Measurements from ENCODE around the gene CNGA3. TPM values are rescaled to one million over a fixed set of nuclear protein-coding genes. Genes with fewer than 3 reads are reported as not detected.

The CNGA3 gene
- total RNA-seq, 1 donor from 2014 or later, result not detected

GRCh38 chr2:98374286-98374685 lies 28.0 kb downstream of the CNGA3 start:
- intact Hi-C loops (cut with DNase I), result no loop called here
- DNase-seq (ENCODE audit: low spot score), result no peak

DNA sequence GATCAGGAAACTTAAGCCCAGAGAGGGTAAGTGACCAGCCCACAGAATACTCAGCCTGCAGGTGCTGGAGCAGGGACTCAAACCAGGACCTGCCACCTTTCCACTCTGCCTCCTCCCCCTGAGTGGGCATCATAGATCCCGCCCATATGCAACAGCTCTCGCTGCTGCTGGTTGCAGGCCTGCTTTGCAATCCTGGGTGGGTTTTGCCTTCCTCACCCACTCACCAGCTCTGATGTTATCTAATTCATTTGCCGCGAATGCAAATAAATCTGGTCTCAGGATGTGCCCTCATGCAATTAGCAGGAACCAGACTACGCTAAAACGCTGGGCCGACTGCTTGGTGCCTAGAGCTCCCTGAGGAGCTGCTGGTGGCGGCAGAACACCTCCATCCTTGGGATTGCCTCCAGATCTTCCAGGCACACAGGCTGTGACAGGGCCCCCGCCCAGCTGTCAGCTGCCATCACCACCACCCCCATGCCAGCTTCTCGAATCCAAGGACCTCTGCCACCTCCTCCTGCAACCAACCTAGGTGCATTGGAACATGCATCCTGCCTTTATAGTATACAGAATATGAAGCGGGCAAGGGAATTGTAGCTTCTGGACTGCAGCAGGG lies 28.8 kb downstream of the CNGA3 start:
- no peak for DNase-seq (ENCODE audit: low spot score)
- intact Hi-C loops (cut with DNase I), result no loop called here

- DNase-seq (ENCODE audit: low spot score), result no peak
- intact Hi-C loops (cut with DNase I), result no loop called here
Measured at GRCh38 chr2:98376301-98376910, 30.1 kb downstream of the CNGA3 start.

DNA sequence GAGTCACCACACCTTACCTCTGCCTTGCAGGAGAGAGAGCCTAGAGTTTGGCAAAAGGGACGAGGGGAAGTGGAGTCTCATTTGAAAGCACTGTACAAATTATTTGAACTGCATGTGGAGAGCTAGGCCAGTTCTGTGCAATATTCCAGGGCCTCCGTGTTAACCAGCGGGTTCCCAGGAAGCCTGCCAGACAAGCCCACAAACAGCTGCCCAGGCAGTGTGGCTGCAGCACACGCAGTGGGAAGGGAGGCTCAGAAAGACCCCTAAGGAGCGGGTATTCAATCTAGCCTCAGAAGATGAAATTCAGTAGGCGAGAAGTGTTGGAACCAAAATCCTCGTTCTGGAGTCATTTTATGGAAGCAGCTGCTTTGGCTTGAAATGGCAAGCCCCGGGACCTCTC lies 30.7 kb downstream of the CNGA3 start:
- intact Hi-C loops (cut with DNase I), result no loop called here
- DNase-seq (ENCODE audit: low spot score), result no peak

DNA sequence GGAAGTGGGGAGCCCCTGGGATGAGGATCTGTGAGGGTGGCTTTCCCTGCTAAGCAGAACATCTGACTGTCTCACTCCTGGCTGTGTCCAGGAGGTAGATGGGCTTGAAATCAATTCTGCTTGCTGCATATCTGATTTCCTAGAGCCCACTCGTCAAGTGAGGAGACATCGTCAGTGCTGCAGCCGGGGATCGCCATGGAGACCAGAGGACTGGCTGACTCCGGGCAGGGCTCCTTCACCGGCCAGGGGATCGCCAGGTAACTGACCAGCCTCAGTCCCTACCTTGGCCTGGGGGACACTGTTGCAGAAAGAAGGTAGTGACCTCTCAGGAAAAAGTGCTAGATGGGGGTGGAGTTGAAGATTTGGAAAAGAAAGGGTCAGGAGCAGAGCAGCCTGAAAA lies 31.3 kb downstream of the CNGA3 start:
- no peak for DNase-seq (ENCODE audit: low spot score)
- intact Hi-C loops (cut with DNase I), result no loop called here

DNA sequence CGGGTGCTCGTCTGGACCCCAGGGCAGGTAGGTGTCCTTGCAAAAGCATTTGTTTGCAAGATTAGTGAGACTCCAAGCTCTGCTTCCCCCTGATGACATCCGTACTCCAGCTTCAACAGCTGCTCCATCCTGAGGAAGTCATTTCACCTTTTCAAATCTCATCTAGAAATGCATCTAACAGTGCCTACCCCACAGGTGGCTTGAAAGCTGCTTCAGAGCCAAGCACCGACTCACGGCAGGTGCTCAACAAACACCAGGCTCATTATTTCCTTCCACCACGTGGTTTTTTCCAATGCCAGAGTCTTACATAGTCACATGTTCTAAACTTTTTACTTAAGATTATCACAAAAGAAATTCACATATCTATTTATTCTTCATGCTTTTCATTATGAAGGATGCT lies 31.9 kb downstream of the CNGA3 start:
- intact Hi-C loops (cut with DNase I), result no loop called here
- no peak for DNase-seq (ENCODE audit: low spot score)

- no peak for DNase-seq (ENCODE audit: low spot score)
- intact Hi-C loops (cut with DNase I), result no loop called here
Measured at GRCh38 chr2:98378901-98379300, 32.6 kb downstream of the CNGA3 start.

DNA sequence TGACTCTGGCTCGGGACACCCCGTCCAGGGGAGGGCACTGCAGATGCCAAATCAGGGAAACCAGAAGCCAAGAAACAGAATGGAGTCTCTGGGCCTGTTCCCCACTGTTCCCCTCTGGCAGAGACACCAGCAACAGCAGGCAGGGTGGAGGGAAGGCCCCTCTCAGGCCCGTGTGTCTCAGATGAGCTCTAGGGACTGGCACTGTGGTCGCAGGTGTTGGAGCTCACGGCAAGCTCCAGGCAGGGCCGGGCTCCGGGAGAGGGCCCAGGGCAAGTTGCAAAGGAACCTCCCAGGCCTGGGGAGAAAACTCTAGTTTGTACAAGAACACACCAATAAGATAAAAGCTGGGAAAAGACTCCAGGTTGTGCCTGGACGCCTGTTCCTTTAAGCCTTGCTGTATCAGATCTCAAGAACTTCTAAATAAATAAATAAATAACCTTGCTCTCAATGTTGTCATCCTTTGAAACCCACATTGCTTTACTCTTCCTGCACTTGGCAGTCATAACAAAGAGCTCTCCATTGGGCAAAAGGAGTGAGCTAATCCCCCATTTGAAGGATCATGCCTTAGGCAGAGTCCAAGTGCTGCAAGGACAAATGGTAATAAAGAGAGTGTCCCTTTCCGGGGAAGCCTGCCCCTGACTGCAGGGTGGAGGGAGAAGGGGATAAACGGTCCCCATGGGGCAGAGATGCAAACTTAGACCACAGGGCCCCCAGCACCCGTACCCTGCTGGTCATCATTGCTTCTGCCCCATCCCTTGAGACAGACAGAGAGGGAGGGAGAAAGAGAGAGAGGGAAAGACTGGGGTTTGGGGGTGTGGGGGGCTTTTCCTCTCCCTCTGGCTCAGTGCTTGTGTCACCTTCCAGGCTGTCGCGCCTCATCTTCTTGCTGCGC lies 33.3 kb downstream of the CNGA3 start:
- DNase-seq (ENCODE audit: low spot score), result no peak
- intact Hi-C loops (cut with DNase I), result loop anchor here (5.0 kb wide), 1 partner anchor 677 kb away; no protein-coding TSS in a partner anchor

DNA sequence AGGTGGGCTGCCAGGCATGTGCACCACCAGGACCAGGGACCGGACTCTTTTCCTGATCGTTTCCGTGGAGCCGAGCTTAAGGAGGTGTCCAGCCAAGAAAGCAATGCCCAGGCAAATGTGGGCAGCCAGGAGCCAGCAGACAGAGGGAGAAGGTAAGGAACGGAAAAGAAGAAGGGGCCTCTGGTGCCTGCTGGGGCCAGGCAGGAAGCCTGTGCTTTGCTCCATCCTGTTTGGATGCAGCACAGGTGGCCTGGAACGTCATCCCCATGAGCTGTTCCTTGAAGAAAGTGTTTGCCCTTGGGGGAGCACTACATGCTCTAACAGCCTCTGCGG lies 33.9 kb downstream of the CNGA3 start:
- DNase-seq (ENCODE audit: low spot score), result no peak
- intact Hi-C loops (cut with DNase I), result loop anchor here (5.0 kb wide), 1 partner anchor 678 kb away; no protein-coding TSS in a partner anchor

- DNase-seq (ENCODE audit: low spot score), result no peak
- intact Hi-C loops (cut with DNase I), result loop anchor here (5.0 kb wide), 1 partner anchor 679 kb away; no protein-coding TSS in a partner anchor
Measured at GRCh38 chr2:98381494-98381893, 35.2 kb downstream of the CNGA3 start.

- no peak for DNase-seq (ENCODE audit: low spot score)
- intact Hi-C loops (cut with DNase I), result loop anchor here (5.0 kb wide), 1 partner anchor 680 kb away; no protein-coding TSS in a partner anchor
Measured at GRCh38 chr2:98382086-98382485, 35.8 kb downstream of the CNGA3 start.

DNA sequence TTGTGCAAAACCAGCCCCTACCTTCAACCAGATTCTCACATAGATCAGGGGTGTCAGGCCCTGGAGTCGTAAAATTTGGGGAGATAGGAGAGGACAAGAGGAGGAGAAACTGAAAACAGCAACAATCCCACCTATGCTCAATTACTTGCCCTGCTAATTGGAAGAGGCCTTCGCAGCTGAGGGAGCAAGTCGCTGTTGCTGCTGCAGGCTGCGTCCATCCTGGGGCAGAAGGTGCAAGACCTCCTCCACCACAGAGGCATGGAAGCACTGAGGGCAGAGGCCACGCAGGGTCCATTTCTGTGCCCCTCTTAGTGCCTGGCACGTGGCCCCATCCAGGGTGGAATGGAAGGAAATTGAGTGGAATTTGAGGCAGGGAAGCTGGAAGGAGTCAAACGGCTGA lies 36.5 kb downstream of the CNGA3 start:
- DNase-seq (ENCODE audit: low spot score), result no peak
- intact Hi-C loops (cut with DNase I), result loop anchor here (5.0 kb wide), 1 partner anchor 680 kb away; no protein-coding TSS in a partner anchor

DNA sequence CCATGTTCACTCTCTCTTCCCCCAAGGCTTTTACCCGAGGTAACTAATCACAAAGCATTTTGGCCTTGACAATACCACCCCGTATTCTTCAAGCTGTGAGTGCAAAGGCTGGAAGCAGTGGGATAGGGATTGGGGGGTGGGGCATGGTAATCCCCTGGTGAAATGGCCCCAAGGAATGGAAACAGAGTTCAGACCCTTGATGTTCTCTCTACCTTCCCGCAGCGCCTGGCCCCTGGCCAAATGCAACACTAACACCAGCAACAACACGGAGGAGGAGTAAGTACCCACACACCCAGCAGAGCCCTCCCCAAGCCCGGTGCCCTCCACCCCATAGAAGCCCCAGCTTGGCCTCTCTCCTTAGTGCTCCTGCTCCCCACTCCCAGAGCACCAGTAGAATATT lies 36.9 kb downstream of the CNGA3 start:
- DNase-seq (ENCODE audit: low spot score), result peak; percentile 29
- intact Hi-C loops (cut with DNase I), result loop anchor here (5.0 kb wide), 1 partner anchor 681 kb away; no protein-coding TSS in a partner anchor

DNA sequence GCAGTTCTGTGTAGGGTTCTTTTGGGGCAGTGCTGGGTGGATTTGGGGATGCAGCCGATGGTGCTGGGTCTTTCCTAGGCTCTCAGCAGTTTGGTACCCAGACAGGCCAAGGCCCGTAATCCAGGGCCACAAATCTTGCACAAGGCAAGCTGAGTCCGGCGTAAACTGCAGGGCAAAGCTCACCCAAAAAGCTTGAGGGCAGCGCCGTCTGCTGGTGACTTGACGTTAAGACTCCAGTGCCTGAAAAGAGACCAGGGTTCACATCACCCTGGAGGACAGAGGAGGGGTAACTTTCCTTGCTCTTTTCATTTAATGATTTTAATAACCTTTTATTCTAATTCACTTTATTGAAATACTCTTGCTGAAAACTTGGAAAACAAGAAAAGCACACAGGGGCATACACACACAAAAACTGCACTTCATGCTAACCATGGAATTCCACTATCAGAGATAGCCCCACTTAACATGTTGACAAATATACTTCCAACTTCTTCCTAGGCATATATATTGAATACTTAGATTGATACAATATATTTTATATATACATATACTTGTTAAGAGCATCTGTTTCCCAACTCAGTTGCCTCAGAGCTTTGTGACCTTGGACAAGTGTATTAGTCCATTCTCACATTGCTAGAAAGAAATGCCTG lies 38.9 kb downstream of the CNGA3 start:
- peak; percentile 86 for DNase-seq (ENCODE audit: low spot score)
- intact Hi-C loops (cut with DNase I), result loop anchor here (2.0 kb wide), 1 partner anchor 578 kb away; no protein-coding TSS in a partner anchor

DNA sequence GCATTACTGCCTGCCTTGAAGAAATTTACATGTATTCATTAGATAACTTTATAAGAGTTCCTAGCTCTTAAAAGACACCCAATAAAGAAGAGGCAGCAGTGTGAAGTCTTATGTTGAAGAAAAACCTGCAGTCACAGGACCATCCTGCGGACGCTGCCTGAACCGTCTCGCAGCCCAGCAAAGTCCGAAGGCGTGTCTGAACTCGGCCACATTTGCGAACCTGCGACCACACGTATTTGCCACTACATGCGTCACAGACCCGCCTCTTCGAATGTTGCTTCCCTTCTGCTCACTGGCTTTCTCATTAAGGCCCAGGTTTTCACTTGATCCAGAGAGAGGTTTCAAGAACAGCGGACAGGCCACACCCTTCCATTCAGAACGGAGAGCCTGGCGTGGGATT lies 41.2 kb downstream of the CNGA3 start:
- intact Hi-C loops (cut with DNase I), result no loop called here
- peak; percentile 35 for DNase-seq (ENCODE audit: low spot score)

DNA sequence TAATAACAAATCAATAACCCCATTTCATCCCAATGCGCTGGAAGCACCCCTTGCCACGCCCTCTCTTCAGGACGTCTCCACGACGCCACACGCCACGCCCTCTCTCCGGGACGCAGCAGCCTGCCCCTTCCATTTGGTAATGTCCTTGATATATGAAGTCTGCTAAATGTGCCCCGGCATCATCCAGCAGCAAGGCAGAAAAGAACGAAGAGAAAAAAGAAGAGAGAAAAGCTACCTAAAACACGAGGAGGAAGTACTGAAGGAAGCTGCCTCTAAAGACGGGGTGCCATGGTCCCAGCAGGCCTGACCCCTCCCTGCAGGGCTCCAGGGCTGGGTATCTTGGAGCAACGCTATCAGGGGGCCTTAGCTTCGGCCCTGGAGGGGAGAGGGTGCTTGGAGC lies 41.8 kb downstream of the CNGA3 start:
- intact Hi-C loops (cut with DNase I), result no loop called here
- DNase-seq (ENCODE audit: low spot score), result peak; percentile 63

GRCh38 chr2:98388601-98389250 lies 42.5 kb downstream of the CNGA3 start:
- intact Hi-C loops (cut with DNase I), result no loop called here
- DNase-seq (ENCODE audit: low spot score), result peak; percentile 59

GRCh38 chr2:98389251-98389605 lies 43.0 kb downstream of the CNGA3 start:
- intact Hi-C loops (cut with DNase I), result no loop called here
- no peak for DNase-seq (ENCODE audit: low spot score)

All from cardiac septum (tissue), 1 donor.